WTC11 (cell line): ENCODE results near the gene STRN3.

Experiments used
- ATF3 ChIP-seq: sonication (generic); formaldehyde crosslinking; conservative IDR thresholded peaks from 2 replicates; pipeline ENCODE4 v1.8.1; 2022; ENCODE audit warnings: mild to moderate bottlenecking, missing genetic modification reagents
- CTCF ChIP-seq: fragments of 200-600 bp; IDR thresholded peaks from 2 replicates; pipeline ENCODE4 v1.8.0; 2022; ENCODE audit warnings: antibody characterized with exemption

- no peak for TF ChIP-seq ATF3
- no peak for TF ChIP-seq CTCF
These were observed 76.5 kb downstream of the STRN3 start for GRCh38 chr14:30949651-30950050.
